IPS DF 4.7 (cell line): ENCODE measurements around the gene HMG20A.

Experiments
- DNase-seq: peaks from one replicate; pipeline ENCODE4 v3.0.0-alpha.2; 2013; ENCODE audit warnings: low spot score; ENCODE audit errors: extremely low read depth

Gene HMG20A

DNA sequence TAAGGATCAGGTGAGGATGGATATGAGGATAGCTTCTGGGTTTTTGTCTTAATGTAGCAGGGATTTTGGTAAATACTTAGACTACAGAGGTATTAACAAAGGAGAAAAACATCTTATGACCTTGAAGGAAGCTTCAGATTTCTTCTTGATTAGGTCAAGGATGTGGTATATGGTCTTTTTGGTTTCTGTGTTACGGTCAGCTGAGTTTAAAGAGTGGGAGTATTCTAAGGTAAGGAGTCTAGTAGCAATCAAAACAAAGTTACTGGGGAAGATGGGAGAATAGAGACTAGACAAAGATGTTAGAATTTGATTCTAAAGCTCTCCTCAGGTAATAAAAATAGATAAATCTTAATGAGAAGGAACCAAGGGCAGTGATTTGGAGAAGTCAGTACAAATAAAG, 6.2 kb downstream of the HMG20A start:
- no peak for DNase-seq

- DNase-seq = no peak
These were observed 9.5 kb downstream of the HMG20A start for GRCh38 chr15:77430213-77430612.

DNA sequence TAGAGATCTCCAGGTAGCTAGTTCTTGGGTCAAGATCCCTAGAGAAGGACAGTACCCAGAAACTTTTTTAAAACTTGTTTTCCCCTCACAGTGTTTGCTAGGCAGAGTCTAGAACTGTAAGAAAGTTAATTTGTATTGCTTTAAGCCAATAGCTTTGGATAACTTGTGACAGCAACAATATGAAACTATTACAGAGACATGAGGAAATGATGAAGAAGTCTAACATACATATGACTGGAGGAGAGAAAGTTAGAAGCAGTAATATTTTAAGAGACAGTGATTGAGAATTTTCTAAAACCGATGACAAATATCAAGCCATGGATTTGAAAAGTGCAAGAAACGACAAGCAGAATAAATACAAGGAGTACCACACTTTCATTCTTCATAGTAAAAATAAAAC, 10.0 kb downstream of the HMG20A start:
- no peak for DNase-seq

- DNase-seq = no peak
These were observed 16.1 kb downstream of the HMG20A start for GRCh38 chr15:77436822-77437221.

GRCh38 chr15:77437264-77437663, 16.6 kb downstream of the HMG20A start:
- no peak for DNase-seq

GRCh38 chr15:77440378-77440999, 19.8 kb downstream of the HMG20A start:
- no peak for DNase-seq

- no peak for DNase-seq
These were observed 26.2 kb downstream of the HMG20A start for GRCh38 chr15:77446840-77447390.

- DNase-seq = no peak
These were observed 33.6 kb downstream of the HMG20A start for GRCh38 chr15:77454265-77454664.

DNA sequence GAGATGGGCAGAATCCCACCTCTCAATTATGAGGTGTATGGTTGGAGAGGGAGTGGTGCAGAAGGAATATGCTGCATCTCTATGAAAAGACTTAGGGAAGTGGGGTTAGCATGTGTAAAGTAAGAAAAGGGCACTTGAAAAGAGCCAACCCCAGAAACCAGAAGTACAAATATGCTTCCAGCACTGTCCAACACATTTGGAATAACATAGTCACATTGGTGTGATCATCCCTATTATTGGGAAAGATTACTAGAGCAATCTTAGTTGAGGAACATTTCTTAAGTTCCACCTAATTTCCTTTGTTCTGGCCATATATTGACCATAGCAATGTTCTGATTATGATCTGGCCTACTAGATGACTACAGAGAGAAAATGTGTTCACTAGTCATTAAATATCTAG, 34.3 kb downstream of the HMG20A start:
- DNase-seq = no peak

DNA sequence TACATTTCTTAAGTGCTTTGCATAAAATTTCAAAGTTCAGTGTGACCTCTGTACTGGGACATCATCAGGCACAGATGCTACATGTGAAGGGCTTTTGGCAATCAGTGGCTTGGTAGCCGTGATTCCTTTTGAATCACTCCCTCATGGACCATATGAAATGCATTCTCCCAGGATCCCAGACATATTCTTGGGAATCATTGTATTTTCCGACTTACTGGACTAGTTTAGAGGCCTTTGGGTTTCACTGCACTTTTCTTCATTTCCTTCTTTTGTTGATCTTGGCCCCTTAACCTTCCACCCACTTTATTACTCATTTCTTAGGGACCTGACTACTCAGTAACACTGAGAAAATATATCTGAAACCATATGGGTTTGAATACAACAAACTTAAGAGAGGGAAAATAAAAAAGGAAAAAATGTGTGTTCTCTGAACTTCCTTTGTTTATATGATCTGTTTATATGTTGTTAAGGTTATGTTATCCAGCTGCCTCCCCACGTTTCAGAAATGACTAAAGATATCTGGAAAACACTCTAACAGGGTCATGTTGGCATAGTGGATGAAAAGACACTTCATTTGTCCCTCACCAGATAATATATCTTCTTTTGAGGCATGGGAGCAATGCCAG, 35.1 kb downstream of the HMG20A start:
- DNase-seq = no peak

DNA sequence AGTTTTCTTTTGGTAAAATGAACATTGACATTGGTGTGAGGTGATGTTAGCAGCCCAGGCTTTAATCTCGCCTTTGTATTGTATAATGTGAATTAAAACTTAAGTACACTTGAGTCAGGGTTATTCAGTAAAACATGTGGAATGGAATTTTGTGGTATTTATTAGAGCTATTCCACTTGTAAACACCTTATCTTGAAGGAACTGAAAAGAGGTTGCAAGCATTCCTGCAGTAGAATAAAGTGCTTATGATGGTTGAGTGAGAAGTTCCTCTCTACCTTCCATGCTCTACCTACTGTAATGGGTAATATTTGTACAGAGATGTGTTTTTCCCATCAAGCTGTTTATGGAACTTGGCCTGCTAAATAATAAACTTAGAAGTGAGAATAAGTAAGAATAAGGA, 36.1 kb downstream of the HMG20A start:
- no peak for DNase-seq

GRCh38 chr15:77457191-77457904, 36.7 kb downstream of the HMG20A start:
- DNase-seq = no peak

- no peak for DNase-seq
These were observed 37.2 kb downstream of the HMG20A start for GRCh38 chr15:77457905-77458265.

- no peak for DNase-seq
These were observed 38.3 kb downstream of the HMG20A start for GRCh38 chr15:77459031-77459430.

- no peak for DNase-seq
These were observed 40.8 kb downstream of the HMG20A start for GRCh38 chr15:77461486-77461885.

DNA sequence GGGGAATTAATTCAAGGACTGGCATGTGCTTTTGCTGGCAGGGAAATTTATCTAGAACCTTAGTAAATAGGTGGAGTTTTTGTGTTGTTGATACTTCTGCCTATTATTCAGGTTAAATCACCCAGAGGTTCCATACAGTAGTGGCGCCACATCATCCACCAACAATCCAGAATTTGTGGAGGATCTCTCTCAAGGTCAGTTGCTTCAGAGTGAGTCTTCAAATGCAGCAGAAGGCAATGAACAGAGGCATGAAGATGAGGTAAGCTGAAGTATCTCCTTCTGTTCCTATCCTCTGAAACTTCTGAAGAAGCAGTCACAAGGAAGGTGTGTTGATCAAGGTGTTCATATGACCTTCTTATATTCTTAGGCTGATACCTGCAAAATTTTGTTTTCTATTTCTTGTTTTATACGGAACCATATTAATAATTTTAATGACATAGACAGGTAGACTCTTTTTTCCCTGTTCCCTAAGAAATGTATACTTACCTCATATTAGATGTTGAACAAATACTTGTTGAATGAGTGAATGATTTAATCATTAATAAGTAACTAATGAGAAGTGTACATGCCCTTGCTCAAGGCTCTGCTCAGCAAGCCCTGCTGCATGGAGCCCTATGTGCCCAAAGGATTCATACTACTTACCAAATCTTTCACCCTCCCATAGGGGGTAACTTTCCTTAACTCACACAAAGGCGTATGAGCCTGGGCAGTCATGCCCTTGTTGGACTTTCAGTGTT, 43.6 kb downstream of the HMG20A start:
- DNase-seq = no peak

DNA sequence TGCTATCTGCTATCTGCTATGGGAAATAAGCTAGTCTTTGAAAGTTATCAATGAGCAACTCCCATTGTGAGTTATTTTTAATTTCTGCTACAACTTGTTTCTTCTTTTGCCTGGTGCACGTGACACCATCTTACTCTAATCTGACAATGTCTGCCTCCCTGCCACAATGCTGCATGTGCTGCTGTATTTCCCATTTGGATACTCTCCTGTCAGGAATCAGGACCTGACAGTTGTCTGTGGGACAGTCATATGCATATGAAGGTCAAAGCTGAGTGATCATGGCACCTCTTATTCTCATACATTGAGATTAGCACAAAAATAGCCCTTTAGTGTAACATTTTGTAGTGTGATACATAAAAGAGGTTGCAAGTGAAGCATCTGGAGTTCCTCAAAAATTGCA, 45.8 kb downstream of the HMG20A start:
- no peak for DNase-seq

DNA sequence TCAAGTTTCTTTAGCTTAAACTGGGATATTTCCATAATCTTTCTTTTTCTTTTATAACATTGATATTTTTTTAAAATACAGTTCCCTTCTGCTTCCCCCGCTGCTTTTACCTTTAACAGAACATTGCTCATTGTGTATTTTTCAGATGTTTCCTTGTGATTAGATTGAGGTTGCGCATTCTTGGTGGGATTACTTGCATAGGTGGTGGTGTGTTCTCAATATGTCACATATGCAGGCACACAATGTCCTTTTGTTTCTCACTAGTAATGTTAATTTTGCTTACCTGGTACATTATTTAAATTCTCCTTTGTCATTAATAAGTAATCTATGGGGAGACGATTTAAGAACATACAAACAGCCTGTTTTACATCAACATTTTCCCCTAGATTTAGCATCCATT, 48.2 kb downstream of the HMG20A start:
- DNase-seq = no peak

- DNase-seq = no peak
These were observed 49.5 kb downstream of the HMG20A start for GRCh38 chr15:77470235-77470634.

GRCh38 chr15:77473328-77473727, 52.6 kb downstream of the HMG20A start:
- DNase-seq = no peak

- DNase-seq = no peak
These were observed 53.8 kb downstream of the HMG20A start for GRCh38 chr15:77474310-77474988.
